NCI-H748 (cell line): ENCODE data around the gene HOXB4.
A peak's percentile ranks its signal among the peaks of the same experiment; 100 is the strongest.

Source experiments
- DNase-seq: peaks from one replicate; lab custom pipeline; 2025; ENCODE audit not compliant: unreplicated experiment; lab: John Stamatoyannopoulos, UW

HOXB4 gene

GRCh38 chr17:48549914-48550501 lies 28.1 kb downstream of the HOXB4 start:
- no peak for DNase-seq

- DNase-seq, result no peak
Observed at GRCh38 chr17:48549281-48549630, 28.9 kb downstream of the HOXB4 start.

- DNase-seq, result no peak
Observed at GRCh38 chr17:48548523-48549280, 29.4 kb downstream of the HOXB4 start.

GRCh38 chr17:48547808-48548522 lies 30.2 kb downstream of the HOXB4 start:
- DNase-seq, result no peak

GRCh38 chr17:48546924-48547807 lies 31.0 kb downstream of the HOXB4 start:
- DNase-seq, result no peak

GRCh38 chr17:48546137-48546923 lies 31.8 kb downstream of the HOXB4 start:
- DNase-seq, result no peak

GRCh38 chr17:48545539-48545938 lies 32.6 kb downstream of the HOXB4 start:
- no peak for DNase-seq

- DNase-seq, result peak; percentile 81
Observed at GRCh38 chr17:48545022-48545375, 33.2 kb downstream of the HOXB4 start, which contains the start of gene HOXB2. Gene HOXB2 (minus strand): TSS chr17:48545109. CDS start chr17:48544911, 198 bp downstream.

- peak; percentile 62 for DNase-seq
Observed at GRCh38 chr17:48544349-48545021, 33.7 kb downstream of the HOXB4 start.

GRCh38 chr17:48543854-48544348 lies 34.2 kb downstream of the HOXB4 start:
- DNase-seq, result peak; percentile 62

GRCh38 chr17:48543107-48543853 lies 34.9 kb downstream of the HOXB4 start:
- DNase-seq, result peak; percentile 61

- DNase-seq, result no peak
Observed at GRCh38 chr17:48542698-48543106, 35.4 kb downstream of the HOXB4 start.

GRCh38 chr17:48542114-48542656 lies 36.0 kb downstream of the HOXB4 start:
- DNase-seq, result peak; percentile 65

- DNase-seq, result peak; percentile 70
Observed at GRCh38 chr17:48541577-48542113, 36.5 kb downstream of the HOXB4 start.

GRCh38 chr17:48541036-48541576 lies 37.0 kb downstream of the HOXB4 start:
- DNase-seq, result peak; percentile 41

- DNase-seq, result no peak
Observed at GRCh38 chr17:48540213-48540612, 37.9 kb downstream of the HOXB4 start.

GRCh38 chr17:48539177-48539576 lies 39.0 kb downstream of the HOXB4 start:
- no peak for DNase-seq

GRCh38 chr17:48537316-48537715 lies 40.8 kb downstream of the HOXB4 start:
- DNase-seq, result no peak
